Endothelial cell of umbilical vein (primary cell): ENCODE data around the gene DPM2. TPM values are rescaled to one million over a fixed set of nuclear protein-coding genes. Genes with fewer than 3 reads are reported as not detected.

Source experiments
- BruUV-seq: library from RNA; stranded (reverse); fragments of 400-500 nt; replicated peaks from 2 replicates; lab custom pipeline; 2021; lab: Mats Ljungman, UMichigan
- CTCF ChIA-PET: fragments of 300-600, 350-600 bp; sonication (Branson Sonifier 250); formaldehyde crosslinking; loops from one replicate; lab custom pipeline; 2021; ENCODE audit warnings: antibody characterized with exemption, inconsistent platforms; lab: Charles Lee
- POLR2A ChIA-PET: fragments of 300-600, 350-600 bp; sonication (Branson Sonifier 250); formaldehyde crosslinking; loops from one replicate; lab custom pipeline; 2021; ENCODE audit warnings: antibody characterized with exemption, inconsistent platforms; lab: Charles Lee
- DNase-seq: peaks from one replicate; pipeline ENCODE4 v3.0.0-alpha.2; 2011; ENCODE audit warnings: low read depth, low spot score
- FAIRE-seq: peaks from 2 replicates; lab custom pipeline; 2011; peaks lifted over from hg19 to GRCh38; lab: Jason Lieb, UNC
- H2AFZ ChIP-seq: 2 replicates; pipeline ENCODE4 v1.6.0; 2012; ENCODE audit warnings: low read depth, low read length, control low read depth, inconsistent platforms
- H3K27ac ChIP-seq: 2 replicates; pipeline ENCODE4 v1.5.1; 2011; ENCODE audit warnings: low read depth, mild to moderate bottlenecking, control low read depth, low read length, moderate library complexity; ENCODE audit not compliant: insufficient read depth
- H3K27me3 ChIP-seq, 2 experiments: 2 replicates each; pipeline versions ENCODE4 v1.6.0 to v1.6.1; 2011; ENCODE audit warnings: low read length in 2 of 2, mixed read lengths in 1 of 2; ENCODE audit not compliant: control insufficient read depth in 2 of 2, insufficient read depth in 2 of 2
- H3K36me3 ChIP-seq, 2 experiments: 2 replicates in 1 of 2; 3 replicates in 1 of 2; pipeline ENCODE4 v1.5.1; 2011; ENCODE audit warnings: low read length in 2 of 2, mild to moderate bottlenecking in 1 of 2, moderate library complexity in 1 of 2; ENCODE audit not compliant: control insufficient read depth in 2 of 2, insufficient read depth in 2 of 2; ENCODE audit errors: extremely low read depth in 1 of 2
- H3K4me1 ChIP-seq: 3 replicates; pipeline ENCODE4 v1.5.1; 2011; ENCODE audit warnings: mild to moderate bottlenecking, low read length; ENCODE audit not compliant: control insufficient read depth, insufficient read depth; ENCODE audit errors: extremely low read depth
- H3K4me2 ChIP-seq: 2 replicates; pipeline ENCODE4 v1.6.1; 2011; ENCODE audit warnings: low read length, control low read depth, mixed read lengths; ENCODE audit not compliant: insufficient read depth
- H3K4me3 ChIP-seq, 3 experiments: fragments of 200-600 bp in 1 of 3; sonication (generic), shearing (Covaris generic) in 1 of 3; replicated peaks in 1 of 3; 2 replicates each; pipeline ENCODE4 v1.5.1; 2011 to 2016; ENCODE audit warnings: control low read depth in 3 of 3, low read length in 3 of 3, mild to moderate bottlenecking in 2 of 3, inconsistent platforms in 1 of 3, low read depth in 1 of 3, moderate library complexity in 1 of 3; ENCODE audit not compliant: insufficient read depth in 1 of 3
- H3K79me2 ChIP-seq: 2 replicates; pipeline ENCODE4 v1.6.0; 2012; ENCODE audit warnings: low read length, inconsistent platforms; ENCODE audit not compliant: control insufficient read depth, insufficient read depth
- H3K9ac ChIP-seq: replicated peaks from 2 replicates; pipeline ENCODE3; 2011; ENCODE audit warnings: low read length, control low read depth; ENCODE audit not compliant: insufficient read depth; ENCODE audit errors: extremely low read depth
- H3K9me1 ChIP-seq: replicated peaks from 3 replicates; pipeline ENCODE4 v1.6.0; 2011; ENCODE audit warnings: mild to moderate bottlenecking, low read length; ENCODE audit not compliant: control insufficient read depth, insufficient read depth; ENCODE audit errors: extremely low read depth
- H3K9me3 ChIP-seq: replicated peaks from 2 replicates; pipeline ENCODE4 v1.5.1; 2012; ENCODE audit warnings: low read length, inconsistent platforms; ENCODE audit not compliant: control insufficient read depth, insufficient read depth
- H4K20me1 ChIP-seq: replicated peaks from 2 replicates; pipeline ENCODE3; 2011; ENCODE audit warnings: mild to moderate bottlenecking, low read length; ENCODE audit not compliant: control insufficient read depth, insufficient read depth; ENCODE audit errors: extremely low read depth
- CTCF ChIP-seq, 2 donors: IDR thresholded peaks; 1 replicate in 1 of 2; 2 replicates in 1 of 2; pipeline ENCODE4 v1.5.1; 2011; ENCODE audit warnings: low read length in 2 of 2, mild to moderate bottlenecking in 2 of 2, moderate library complexity in 2 of 2, control low read depth in 1 of 2, inconsistent platforms in 1 of 2, low read depth in 1 of 2; ENCODE audit not compliant: insufficient read depth in 1 of 2; ENCODE audit errors: extremely low read depth in 1 of 2
- EZH2 ChIP-seq: IDR thresholded peaks from 2 replicates; pipeline ENCODE4 v1.6.1; 2012; ENCODE audit warnings: borderline replicate concordance, low read depth, mild to moderate bottlenecking, moderate library complexity, low read length, inconsistent platforms; ENCODE audit not compliant: severe bottlenecking
- FOS ChIP-seq: IDR thresholded peaks from 2 replicates; pipeline ENCODE4 v1.6.1; 2011; ENCODE audit warnings: mild to moderate bottlenecking, low read length, moderate library complexity, borderline replicate concordance; ENCODE audit not compliant: insufficient read depth
- JUN ChIP-seq: IDR thresholded peaks from 2 replicates; pipeline ENCODE4 v1.6.1; 2011; ENCODE audit warnings: borderline replicate concordance, low read depth; ENCODE audit not compliant: insufficient read length, insufficient read depth
- MYC ChIP-seq: IDR thresholded peaks from one replicate; pipeline ENCODE4 v1.6.1; 2011; ENCODE audit warnings: mild to moderate bottlenecking, low read depth, low read length
- POLR2A ChIP-seq: IDR thresholded peaks from 2 replicates; pipeline ENCODE4 v1.6.1; 2012; ENCODE audit warnings: low read depth, mild to moderate bottlenecking, control low read depth, low read length
- POLR2AphosphoS5 ChIP-seq: IDR thresholded peaks from 2 replicates; pipeline ENCODE4 v1.6.1; 2012; ENCODE audit warnings: low read depth, mild to moderate bottlenecking, control low read depth, low read length, moderate library complexity; ENCODE audit not compliant: insufficient read depth
- dilution Hi-C: fragments of 300-500 bp; cut with MboI; formaldehyde crosslinking; loops from one replicate; pipeline ENCODE4 v1.15.0; 2019; ENCODE audit warnings: low sequenced_read_pairs; ENCODE audit not compliant: extremely low pct_ligation_motif_present
- intact Hi-C: fragments of 100-400 bp; cut with micrococcal nuclease; formaldehyde crosslinking; loops from one replicate; pipeline ENCODE4 v1.10.0; 2022
- polyA plus RNA-seq, 4 experiments: library from polyadenylated mRNA; depleted of rRNA in 3 of 4; stranded (reverse) in 3 of 4; unstranded in 1 of 4; fragments of >200 nt; gene quantifications; 2 replicates each; pipeline versions ENCODE4 v1.2.1 to v1.2.3, GENCODE V29; 2011 to 2012; ENCODE audit warnings: missing spikeins in 1 of 4
- total RNA-seq: library from RNA; stranded (reverse); gene quantifications from 2 replicates; pipeline ENCODE4 v1.2.3, GENCODE V29; 2021

DPM2 gene
- total and polyA plus RNA-seq, 2 donors (not counting 3 experiments of a cell fraction or from before 2014, with no cell fraction given) = 47.9 to 63.9 TPM

- no peak overlapping the region for H3K27ac ChIP-seq
- H3K9me3 ChIP-seq = no peaks in the 10 kb centered on the region
- no peaks in the 10 kb centered on the region for H3K79me2 ChIP-seq
- H3K36me3 ChIP-seq = no peaks in the 10 kb centered on the region
- CTCF ChIA-PET = no interaction called here
- dilution Hi-C loops (no loop called here), intact Hi-C loops (no loop called here)
- H3K4me1 ChIP-seq = no peaks in the 10 kb centered on the region
- DNase-seq = no peak
- H3K4me3 ChIP-seq = no peak overlapping the region
- no peak for FAIRE-seq
- BruUV-seq = no TSS peak
- no peak overlapping the region for H3K4me2 ChIP-seq
- no peak overlapping the region for H2AFZ ChIP-seq
- no peaks in the 10 kb centered on the region for H3K27me3 ChIP-seq
- no peaks in the 10 kb centered on the region for H3K9me1 ChIP-seq
- no peaks in the 10 kb centered on the region for H4K20me1 ChIP-seq
- H3K9ac ChIP-seq = no peak overlapping the region
- POLR2A ChIA-PET = no interaction called here
- no peak for TF ChIP-seq JUN
- TF ChIP-seq CTCF (IDR thresholded peaks at IDR 0.05; ENCODE audit: extremely low read depth in 1 of 2, insufficient read depth in 1 of 2, low read depth in 1 of 2, low read length in 2 of 2) = no peak
- no peak for TF ChIP-seq MYC
- TF ChIP-seq POLR2AphosphoS5 = no peak
- no peak for TF ChIP-seq POLR2A
- no peak for TF ChIP-seq EZH2
- TF ChIP-seq FOS = no peak
Measured at GRCh38 chr9:127959398-127959797, 21.7 kb upstream of the DPM2 start.
